DND-41 (cell line): ENCODE measurements around the gene UNC13C.

Experiments
- ATAC-seq: fragments of 200-7000 bp; cut with Tn5 transposase; 3 replicates; pipeline ENCODE4 v1.9.1; 2021; ENCODE audit warnings: low read depth; ENCODE audit not compliant: insufficient read depth
- DNase-seq: peaks from one replicate; pipeline ENCODE4 v3.0.0-alpha.2; 2020
- H2AFZ ChIP-seq: 2 replicates; pipeline ENCODE4 v1.6.0; 2012; ENCODE audit warnings: low read depth, low read length
- H3K27ac ChIP-seq: 2 replicates; pipeline ENCODE4 v1.5.1; 2012; ENCODE audit warnings: low read length, inconsistent platforms
- H3K27me3 ChIP-seq: fragments of 200-600 bp; sonication (generic); 2 replicates; pipeline ENCODE4 v1.6.0; 2012; ENCODE audit warnings: low read length, mild to moderate bottlenecking, inconsistent platforms; ENCODE audit not compliant: insufficient read depth, poor library complexity
- H3K36me3 ChIP-seq: 2 replicates; pipeline ENCODE4 v1.5.1; 2012; ENCODE audit warnings: low read length, inconsistent platforms; ENCODE audit not compliant: insufficient read depth
- H3K4me1 ChIP-seq: 2 replicates; pipeline ENCODE4 v1.5.1; 2012; ENCODE audit warnings: mild to moderate bottlenecking, low read length; ENCODE audit not compliant: insufficient read depth
- H3K4me2 ChIP-seq: 2 replicates; pipeline ENCODE4 v1.6.0; 2012; ENCODE audit warnings: mild to moderate bottlenecking, moderate library complexity, low read length, inconsistent platforms; ENCODE audit not compliant: insufficient read depth
- H3K4me3 ChIP-seq, 2 experiments: fragments of 200-600 bp in 1 of 2; shearing (Covaris generic) in 1 of 2; 2 replicates each; pipeline ENCODE4 v1.5.1; 2012 to 2016; ENCODE audit warnings: inconsistent platforms in 2 of 2, low read length in 2 of 2, mild to moderate bottlenecking in 2 of 2, low read depth in 1 of 2, moderate library complexity in 1 of 2
- H3K79me2 ChIP-seq: 2 replicates; pipeline ENCODE4 v1.6.0; 2012; ENCODE audit warnings: low read length, inconsistent platforms; ENCODE audit not compliant: insufficient read depth
- H3K9ac ChIP-seq: 2 replicates; pipeline ENCODE4 v1.6.0; 2012; ENCODE audit warnings: low read depth, mild to moderate bottlenecking, inconsistent platforms, low read length, moderate library complexity
- H3K9me3 ChIP-seq: 2 replicates; pipeline ENCODE4 v1.5.1; 2012; ENCODE audit warnings: low read length, moderate library complexity, mild to moderate bottlenecking, inconsistent platforms; ENCODE audit not compliant: insufficient read depth, severe bottlenecking
- H4K20me1 ChIP-seq: 2 replicates; pipeline ENCODE4 v1.6.0; 2012; ENCODE audit warnings: low read length; ENCODE audit not compliant: insufficient read depth
- EZH2 ChIP-seq: IDR thresholded peaks from 3 replicates; pipeline ENCODE4 v1.6.1; 2012; ENCODE audit warnings: borderline replicate concordance, low read depth, mild to moderate bottlenecking, moderate library complexity, low read length, inconsistent platforms; ENCODE audit not compliant: severe bottlenecking
- TF ChIP-seq, protein P1 (sequence below): IDR thresholded peaks from 2 replicates; pipeline ENCODE4 v1.5.1; 2012; ENCODE audit warnings: borderline replicate concordance, low read length, moderate library complexity, mild to moderate bottlenecking; ENCODE audit not compliant: poor library complexity, severe bottlenecking; ENCODE audit errors: extremely low read depth

Gene UNC13C

DNA sequence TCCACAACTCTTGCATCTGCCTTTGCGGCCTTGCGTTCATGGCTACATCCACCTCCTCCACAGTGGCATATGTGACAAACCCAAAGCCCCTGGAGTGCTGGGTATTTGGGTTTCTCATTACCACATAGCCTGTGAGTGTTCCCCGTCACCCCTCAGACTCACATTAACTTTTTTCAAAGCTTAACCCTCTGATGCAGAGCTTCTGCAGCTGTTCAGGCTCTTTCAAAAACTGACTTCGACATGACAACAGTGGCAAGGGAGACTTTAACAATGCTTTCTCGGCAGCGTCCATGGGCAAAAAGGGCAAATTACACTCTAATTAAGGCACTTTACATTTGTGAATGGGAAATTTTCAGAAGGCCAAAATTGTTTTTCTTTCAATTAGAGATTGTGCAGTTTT, 343.2 kb downstream of the UNC13C start:
- Histone ChIP-seq H3K4me3 (no peak overlapping the region), H3K4me1 (no peaks in the 10 kb centered on the region), H3K27me3 (no peaks in the 10 kb centered on the region), H4K20me1 (no peaks in the 10 kb centered on the region), H3K9ac (no peak overlapping the region), H3K27ac (no peak overlapping the region), H3K4me2 (no peak overlapping the region), H2AFZ (no peak overlapping the region), H3K9me3 (no peaks in the 10 kb centered on the region), H3K79me2 (no peaks in the 10 kb centered on the region), H3K36me3 (no peaks in the 10 kb centered on the region)
- ATAC-seq (no peak), DNase-seq (no peak)
- TF ChIP-seq, protein P1, sequence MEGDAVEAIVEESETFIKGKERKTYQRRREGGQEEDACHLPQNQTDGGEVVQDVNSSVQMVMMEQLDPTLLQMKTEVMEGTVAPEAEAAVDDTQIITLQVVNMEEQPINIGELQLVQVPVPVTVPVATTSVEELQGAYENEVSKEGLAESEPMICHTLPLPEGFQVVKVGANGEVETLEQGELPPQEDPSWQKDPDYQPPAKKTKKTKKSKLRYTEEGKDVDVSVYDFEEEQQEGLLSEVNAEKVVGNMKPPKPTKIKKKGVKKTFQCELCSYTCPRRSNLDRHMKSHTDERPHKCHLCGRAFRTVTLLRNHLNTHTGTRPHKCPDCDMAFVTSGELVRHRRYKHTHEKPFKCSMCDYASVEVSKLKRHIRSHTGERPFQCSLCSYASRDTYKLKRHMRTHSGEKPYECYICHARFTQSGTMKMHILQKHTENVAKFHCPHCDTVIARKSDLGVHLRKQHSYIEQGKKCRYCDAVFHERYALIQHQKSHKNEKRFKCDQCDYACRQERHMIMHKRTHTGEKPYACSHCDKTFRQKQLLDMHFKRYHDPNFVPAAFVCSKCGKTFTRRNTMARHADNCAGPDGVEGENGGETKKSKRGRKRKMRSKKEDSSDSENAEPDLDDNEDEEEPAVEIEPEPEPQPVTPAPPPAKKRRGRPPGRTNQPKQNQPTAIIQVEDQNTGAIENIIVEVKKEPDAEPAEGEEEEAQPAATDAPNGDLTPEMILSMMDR: no peak
- TF ChIP-seq EZH2: no peak

DNA sequence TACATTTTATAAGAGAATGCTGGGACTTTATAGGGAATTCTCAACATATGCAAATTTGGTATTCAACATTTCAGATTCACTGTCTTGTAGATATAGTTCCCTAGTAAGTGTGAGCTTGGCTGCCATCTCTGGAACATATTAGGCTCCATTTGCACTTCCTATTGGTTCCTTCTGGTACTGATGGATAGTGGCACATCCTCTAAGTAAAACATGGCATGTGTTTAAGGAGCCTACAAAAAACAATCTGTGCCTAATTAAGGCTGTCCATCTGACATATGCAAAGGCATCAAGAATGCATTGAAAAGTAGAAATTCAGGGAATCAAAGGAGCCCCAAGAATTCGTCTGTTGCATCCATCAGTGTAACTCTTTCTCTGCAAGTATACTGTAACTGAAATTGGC, 344.1 kb downstream of the UNC13C start:
- Histone ChIP-seq H3K9ac (no peak overlapping the region), H3K4me1 (no peaks in the 10 kb centered on the region), H3K4me3 (no peak overlapping the region), H2AFZ (no peak overlapping the region), H3K79me2 (no peaks in the 10 kb centered on the region), H3K36me3 (no peaks in the 10 kb centered on the region), H3K27me3 (no peaks in the 10 kb centered on the region), H3K4me2 (no peak overlapping the region), H4K20me1 (no peaks in the 10 kb centered on the region), H3K9me3 (no peaks in the 10 kb centered on the region), H3K27ac (no peak overlapping the region)
- ATAC-seq (no peak), DNase-seq (no peak)
- no peak for TF ChIP-seq EZH2
- TF ChIP-seq, protein P1: no peak

DNA sequence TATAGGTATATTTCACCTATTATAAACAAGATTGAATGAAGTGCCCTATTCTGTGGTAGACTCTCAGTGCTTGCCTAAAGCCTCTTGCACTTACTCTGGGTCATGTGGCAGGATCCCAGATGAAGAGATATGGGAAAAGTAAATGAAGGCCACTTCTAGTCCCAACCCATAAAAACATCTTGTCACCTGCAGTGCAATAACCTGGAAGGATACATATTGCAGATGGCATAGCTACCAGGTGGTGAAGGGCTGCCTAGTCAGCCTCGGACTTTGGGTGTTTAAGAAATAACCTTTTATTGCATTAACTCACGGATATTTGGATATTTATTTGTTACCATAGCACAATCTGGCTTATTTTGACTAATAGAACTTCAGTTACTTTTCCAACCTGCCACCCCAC, 367.1 kb downstream of the UNC13C start:
- ATAC-seq: no peak
- Histone ChIP-seq H2AFZ (no peak overlapping the region), H3K79me2 (no peaks in the 10 kb centered on the region), H3K4me1 (no peaks in the 10 kb centered on the region), H3K27me3 (no peaks in the 10 kb centered on the region), H3K27ac (no peak overlapping the region), H3K4me2 (no peak overlapping the region), H3K4me3 (no peak overlapping the region), H3K9me3 (no peaks in the 10 kb centered on the region), H3K9ac (no peak overlapping the region), H3K36me3 (no peaks in the 10 kb centered on the region), H4K20me1 (no peaks in the 10 kb centered on the region)
- no peak for DNase-seq
- TF ChIP-seq, protein P1: no peak
- TF ChIP-seq EZH2: no peak

DNA sequence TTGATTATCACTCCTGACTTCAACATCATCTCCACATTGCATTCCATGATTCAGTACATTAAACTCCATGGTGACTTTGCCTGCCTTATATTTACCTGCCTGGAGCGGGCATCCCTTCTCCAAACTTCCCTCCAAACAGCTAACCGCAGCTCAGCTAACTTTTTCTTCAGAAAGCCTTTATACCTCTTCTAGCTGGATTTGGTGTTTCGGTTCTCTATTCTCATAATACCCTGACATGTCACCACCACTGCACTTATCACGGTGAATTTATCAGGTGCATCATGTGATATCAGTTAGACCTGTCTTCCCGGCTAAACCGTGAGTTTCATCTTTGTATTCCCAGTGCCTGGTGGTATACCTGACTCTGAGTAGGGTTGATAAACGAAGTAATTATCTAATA, 367.6 kb downstream of the UNC13C start:
- Histone ChIP-seq H3K4me3 (no peak overlapping the region), H3K79me2 (no peaks in the 10 kb centered on the region), H4K20me1 (no peaks in the 10 kb centered on the region), H3K4me2 (no peak overlapping the region), H3K27me3 (no peaks in the 10 kb centered on the region), H3K4me1 (no peaks in the 10 kb centered on the region), H3K36me3 (no peaks in the 10 kb centered on the region), H3K9ac (no peak overlapping the region), H2AFZ (no peak overlapping the region), H3K9me3 (no peaks in the 10 kb centered on the region), H3K27ac (no peak overlapping the region)
- DNase-seq (no peak), ATAC-seq (no peak)
- TF ChIP-seq, protein P1: no peak
- TF ChIP-seq EZH2: no peak
